Progenitor cell of endocrine pancreas (in vitro differentiated cells): ENCODE data around the gene ADISSP. TPM values are rescaled to one million over a fixed set of nuclear protein-coding genes. Genes with fewer than 3 reads are reported as not detected.
A peak's percentile ranks its signal among the peaks of the same experiment; 100 is the strongest.
"Not testable (repeated sequence)": the region's sequence is repeated elsewhere in the genome, so short reads cannot be mapped to it uniquely, and the experiment has no call there.

Source experiments
- DNase-seq: peaks from one replicate; pipeline ENCODE4 v3.0.0; 2021; ENCODE audit warnings: low spot score; ENCODE audit not compliant: unreplicated experiment
- H3K27ac Mint-ChIP-seq: 2 replicates; pipeline ENCODE4 v1.8.0; 2021; ENCODE audit warnings: mild to moderate bottlenecking, moderate library complexity, mixed read lengths
- H3K27me3 Mint-ChIP-seq: 2 replicates; pipeline ENCODE4 v1.8.0; 2021; ENCODE audit warnings: mixed read lengths
- H3K36me3 Mint-ChIP-seq: 2 replicates; pipeline ENCODE4 v1.8.0; 2022; ENCODE audit warnings: mixed read lengths; ENCODE audit not compliant: insufficient read depth
- H3K4me1 Mint-ChIP-seq: 2 replicates; pipeline ENCODE4 v1.8.0; 2021; ENCODE audit warnings: low read depth, mixed read lengths
- H3K4me3 Mint-ChIP-seq: 2 replicates; pipeline ENCODE4 v1.8.0; 2021; ENCODE audit warnings: low read depth, mild to moderate bottlenecking, moderate library complexity, mixed read lengths
- H3K9me3 Mint-ChIP-seq: 2 replicates; pipeline ENCODE4 v1.8.0; 2021; ENCODE audit warnings: low read depth, mixed read lengths
- CTCF ChIP-seq: fragments of 200-600 bp; sonication (generic); IDR thresholded peaks from one replicate; pipeline ENCODE4 v1.5.0; 2021; ENCODE audit warnings: antibody characterized with exemption, mild to moderate bottlenecking; ENCODE audit not compliant: unreplicated experiment
- total RNA-seq: library from RNA; stranded (reverse); gene quantifications from 2 replicates; pipeline ENCODE4 v1.2.1, GENCODE V29; 2021

Gene ADISSP
- total RNA-seq, 1 donor from 2014 or later = 18.9 TPM

- H3K4me3 Mint-ChIP-seq = peak overlapping the region; percentile 84
- H3K36me3 Mint-ChIP-seq = no peaks in the 10 kb centered on the region
- H3K9me3 Mint-ChIP-seq = no peaks in the 10 kb centered on the region
- no peak for TF ChIP-seq CTCF
- H3K4me1 Mint-ChIP-seq = peaks cover 27% of the 10 kb centered on the region
- H3K27ac Mint-ChIP-seq = peak overlapping the region; percentile 93
- DNase-seq = no peak
- H3K27me3 Mint-ChIP-seq = no peaks in the 10 kb centered on the region
Measured at GRCh38 chr20:3794701-3795420, 27.3 kb upstream of the ADISSP start.

GRCh38 chr20:3794168-3794567, 26.6 kb upstream of the ADISSP start:
- Mint-ChIP-seq H3K4me3 (peak overlapping the region; percentile 33), H3K4me1 (peaks cover 21% of the 10 kb centered on the region)
- H3K27ac Mint-ChIP-seq, H3K27me3 Mint-ChIP-seq, DNase-seq, H3K9me3 Mint-ChIP-seq, H3K36me3 Mint-ChIP-seq: not testable (repeated sequence)

DNA sequence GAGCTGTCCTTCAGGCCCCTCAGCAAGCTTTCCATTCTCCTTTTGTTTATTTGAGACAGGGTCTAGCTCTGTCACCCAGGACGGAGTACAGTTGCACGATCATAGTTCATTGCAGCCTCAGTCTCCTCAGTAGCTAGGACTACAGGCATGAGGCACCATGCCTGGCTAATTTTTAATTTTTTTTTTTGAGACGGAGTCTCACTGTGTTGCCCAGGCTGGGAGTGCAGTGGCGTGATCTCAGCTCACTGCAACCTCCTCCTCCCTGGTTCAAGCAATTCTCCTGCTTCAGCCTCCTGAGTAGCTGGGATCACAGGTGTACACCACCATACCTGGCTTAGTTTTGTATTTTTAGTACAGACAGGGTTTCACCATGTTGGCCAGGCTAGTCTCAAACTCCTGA, 21.6 kb upstream of the ADISSP start:
- H3K36me3 Mint-ChIP-seq, H3K27ac Mint-ChIP-seq, H3K9me3 Mint-ChIP-seq, H3K4me3 Mint-ChIP-seq, DNase-seq, H3K4me1 Mint-ChIP-seq: not testable (repeated sequence)
- H3K27me3 Mint-ChIP-seq = peaks cover 11% of the 10 kb centered on the region

- Mint-ChIP-seq H3K4me1 (peaks cover 3% of the 10 kb centered on the region), H3K36me3 (peaks cover 3% of the 10 kb centered on the region), H3K4me3 (peak overlapping the region; percentile 35), H3K27ac (peak overlapping the region; percentile 65), H3K27me3 (peaks cover 11% of the 10 kb centered on the region), H3K9me3 (no peaks in the 10 kb centered on the region)
- no peak for DNase-seq
- TF ChIP-seq CTCF = no peak
Measured at GRCh38 chr20:3788685-3789155, 21.2 kb upstream of the ADISSP start.

- peak overlapping the region; percentile 39 for H3K4me3 Mint-ChIP-seq
- H3K27ac Mint-ChIP-seq = no peak overlapping the region
- peaks cover 10% of the 10 kb centered on the region for H3K4me1 Mint-ChIP-seq
- peaks cover 4% of the 10 kb centered on the region for H3K36me3 Mint-ChIP-seq
- H3K9me3 Mint-ChIP-seq = no peaks in the 10 kb centered on the region
- no peak for TF ChIP-seq CTCF
- H3K27me3 Mint-ChIP-seq = peaks cover 11% of the 10 kb centered on the region
- DNase-seq = no peak
Measured at GRCh38 chr20:3787324-3788014, 19.9 kb upstream of the ADISSP start.

DNA sequence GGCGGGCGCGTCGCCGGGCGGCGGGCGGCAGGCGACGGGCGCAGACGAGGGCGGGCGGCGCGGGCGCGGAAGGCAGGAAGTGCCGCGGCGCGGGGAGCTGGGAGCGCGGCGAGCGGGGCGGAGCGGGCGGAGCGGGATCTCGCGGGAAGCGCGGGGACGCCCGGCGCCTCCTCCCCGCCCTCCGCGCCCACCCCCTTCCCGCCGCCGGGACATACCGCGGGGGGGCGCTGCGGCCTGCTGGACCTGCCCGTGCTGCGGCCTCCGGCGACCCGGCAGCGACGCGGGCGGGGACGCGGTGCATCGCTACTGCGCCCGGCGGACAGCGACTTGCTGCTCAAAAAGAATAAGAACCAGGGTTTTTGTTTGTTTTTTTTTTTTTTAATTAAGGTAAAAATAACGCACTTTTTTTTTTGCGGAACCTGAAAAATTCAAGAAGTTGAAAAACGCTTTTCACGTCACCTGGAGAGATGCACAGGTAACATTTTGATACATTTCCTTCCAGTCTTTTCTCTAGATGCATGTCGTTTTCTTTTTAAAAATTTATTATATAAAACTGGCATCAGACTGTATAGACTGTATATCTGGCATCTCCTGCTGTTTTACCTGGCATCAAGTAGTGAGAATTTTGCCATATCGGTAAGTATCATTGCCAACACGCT, 19.2 kb upstream of the ADISSP start, which contains the start of gene CENPB:
TSS of gene CENPB (minus strand) at position 76 of the 659 bp plus-strand sequence. CDS start 257 bp downstream, outside the sequence.
- peaks cover 11% of the 10 kb centered on the region for H3K27me3 Mint-ChIP-seq
- peaks cover 10% of the 10 kb centered on the region for H3K4me1 Mint-ChIP-seq
- TF ChIP-seq CTCF = peak; percentile 86
- peak within 1 kb of the TSS; percentile 80 for H3K4me3 Mint-ChIP-seq
- H3K9me3 Mint-ChIP-seq = no peaks in the 10 kb centered on the region
- peak within 1 kb of the TSS; percentile 83 for H3K27ac Mint-ChIP-seq
- DNase-seq = peak; percentile 91
- H3K36me3 Mint-ChIP-seq = peaks cover 4% of the 10 kb centered on the region
